Measurements from ENCODE around the gene TSPAN5. TPM values are rescaled to one million over a fixed set of nuclear protein-coding genes. Genes with fewer than 3 reads are reported as not detected.

The TSPAN5 gene
- total RNA-seq, 1 donor from 2014 or later = 14.7 TPM

- H3K36me3 Mint-ChIP-seq = no peaks in the 10 kb centered on the region
- H3K27me3 Mint-ChIP-seq (ENCODE audit: low read depth) = peaks cover 31% of the 10 kb centered on the region
- H3K4me1 Mint-ChIP-seq = peaks cover 23% of the 10 kb centered on the region
- H3K27ac Mint-ChIP-seq = no peak overlapping the region
- H3K4me3 Mint-ChIP-seq = no peak overlapping the region
- no peaks in the 10 kb centered on the region for H3K9me3 Mint-ChIP-seq
- TF ChIP-seq CTCF (IDR thresholded peaks at IDR 0.05; ENCODE audit: unreplicated experiment) = no peak
- DNase-seq (ENCODE audit: low spot score in 2 of 2, unreplicated experiment in 2 of 2) = no peak
Measured at GRCh38 chr4:98663226-98664006, 5.0 kb upstream of the TSPAN5 start.

- peak overlapping the region; percentile 2 for H3K27ac Mint-ChIP-seq
- no peak for TF ChIP-seq CTCF (IDR thresholded peaks at IDR 0.05; ENCODE audit: unreplicated experiment)
- DNase-seq (ENCODE audit: low spot score in 2 of 2, unreplicated experiment in 2 of 2) = no peak
Measured at GRCh38 chr4:98662626-98663225, 4.3 kb upstream of the TSPAN5 start.

GRCh38 chr4:98662055-98662453 is 3.6 kb upstream of the TSPAN5 start:
- Mint-ChIP-seq H3K4me1 (peaks cover 32% of the 10 kb centered on the region), H3K27me3 (ENCODE audit: low read depth) (peaks cover 41% of the 10 kb centered on the region), H3K36me3 (no peaks in the 10 kb centered on the region), H3K9me3 (no peaks in the 10 kb centered on the region), H3K27ac (no peak overlapping the region), H3K4me3 (no peak overlapping the region)
- TF ChIP-seq CTCF (IDR thresholded peaks at IDR 0.05; ENCODE audit: unreplicated experiment) = no peak
- DNase-seq (ENCODE audit: low spot score in 2 of 2, unreplicated experiment in 2 of 2) = no peak

More at GRCh38 chr4:98662626-98663225, 4.3 kb upstream of the TSPAN5 start:
- Mint-ChIP-seq H3K36me3 (no peaks in the 10 kb centered on the region), H3K4me1 (peaks cover 26% of the 10 kb centered on the region), H3K4me3 (no peak overlapping the region), H3K9me3 (no peaks in the 10 kb centered on the region), H3K27me3 (ENCODE audit: low read depth) (peaks cover 34% of the 10 kb centered on the region)

- no peak for DNase-seq (ENCODE audit: low spot score in 2 of 2, unreplicated experiment in 2 of 2)
- no peaks in the 10 kb centered on the region for H3K9me3 Mint-ChIP-seq
- H3K4me1 Mint-ChIP-seq = peaks cover 38% of the 10 kb centered on the region
Measured at GRCh38 chr4:98661371-98662054, 3.1 kb upstream of the TSPAN5 start.

More at GRCh38 chr4:98661371-98662054, 3.1 kb upstream of the TSPAN5 start:
- H3K4me3 Mint-ChIP-seq = no peak overlapping the region
- TF ChIP-seq CTCF (IDR thresholded peaks at IDR 0.05; ENCODE audit: unreplicated experiment) = no peak
- peak overlapping the region; percentile 17 for H3K27ac Mint-ChIP-seq
- peaks cover 46% of the 10 kb centered on the region for H3K27me3 Mint-ChIP-seq (ENCODE audit: low read depth)
- H3K36me3 Mint-ChIP-seq = no peaks in the 10 kb centered on the region

Measured in mesothelial cell of epicardium (in vitro differentiated cells).